ENCODE results near the gene CTDSP1. TPM values are rescaled to one million over a fixed set of nuclear protein-coding genes. Genes with fewer than 3 reads are reported as not detected.

CTDSP1 gene
- polyA plus RNA-seq, 6 donors from 2014 or later: 10.0 to 13.8 (median 11.9) TPM

DNA sequence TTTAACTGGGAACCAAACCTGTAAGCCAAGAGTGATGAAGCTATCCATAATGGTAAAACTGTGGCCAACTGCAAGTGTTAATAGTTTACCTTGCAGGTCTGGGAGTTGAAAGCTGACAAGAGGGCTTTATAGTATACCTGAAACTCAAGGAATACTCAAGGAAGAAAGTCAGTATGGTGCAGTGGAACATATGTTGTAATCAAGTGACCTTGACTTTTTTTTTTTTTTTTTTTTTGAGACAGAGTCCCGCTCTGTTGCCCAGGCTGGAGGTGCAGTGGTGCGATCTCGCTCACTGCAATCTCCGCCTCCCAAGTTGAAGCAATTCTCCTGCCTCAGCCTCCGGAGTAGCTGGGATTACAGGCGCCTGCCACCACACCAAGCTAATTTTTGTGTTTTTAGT, 46.9 kb downstream of the CTDSP1 start:
- Mint-ChIP-seq H3K9me3 (no peaks in the 10 kb centered on the region), H3K27me3 (no peaks in the 10 kb centered on the region), H3K27ac (no peak overlapping the region), H3K4me1 (no peaks in the 10 kb centered on the region), H3K4me3 (no peak overlapping the region), H3K36me3 (peaks cover 7 to 8% of the 10 kb centered on the region in 2 donors)
- ATAC-seq (ENCODE audit: low read depth in 2 of 2) (no peak), DNase-seq (no peak)

DNA sequence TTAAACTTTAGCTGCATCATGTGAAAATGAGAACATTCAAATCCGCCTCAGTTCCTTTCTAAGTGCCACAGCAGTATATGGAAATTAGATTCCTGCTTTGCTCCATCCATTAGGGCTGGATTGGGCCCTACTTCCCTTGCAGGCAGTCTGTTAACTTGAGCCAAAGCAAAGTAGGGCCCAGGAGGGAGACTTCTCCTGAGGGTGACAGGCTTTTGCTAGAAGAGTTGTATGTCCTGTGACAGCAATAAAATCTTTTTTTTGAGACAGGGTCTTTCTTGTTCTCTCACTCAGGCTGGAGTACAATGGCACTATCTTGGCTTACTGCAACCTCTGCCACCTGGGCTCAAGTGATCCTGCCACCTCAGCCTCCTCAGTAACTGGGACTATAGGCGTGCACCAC, 47.4 kb downstream of the CTDSP1 start:
- DNase-seq (no peak), ATAC-seq (ENCODE audit: low read depth in 2 of 2) (no peak)
- Mint-ChIP-seq H3K4me1 (no peaks in the 10 kb centered on the region), H3K9me3 (no peaks in the 10 kb centered on the region), H3K36me3 (peaks cover 7 to 8% of the 10 kb centered on the region in 2 donors), H3K4me3 (no peak overlapping the region), H3K27ac (no peak overlapping the region), H3K27me3 (no peaks in the 10 kb centered on the region)

DNA sequence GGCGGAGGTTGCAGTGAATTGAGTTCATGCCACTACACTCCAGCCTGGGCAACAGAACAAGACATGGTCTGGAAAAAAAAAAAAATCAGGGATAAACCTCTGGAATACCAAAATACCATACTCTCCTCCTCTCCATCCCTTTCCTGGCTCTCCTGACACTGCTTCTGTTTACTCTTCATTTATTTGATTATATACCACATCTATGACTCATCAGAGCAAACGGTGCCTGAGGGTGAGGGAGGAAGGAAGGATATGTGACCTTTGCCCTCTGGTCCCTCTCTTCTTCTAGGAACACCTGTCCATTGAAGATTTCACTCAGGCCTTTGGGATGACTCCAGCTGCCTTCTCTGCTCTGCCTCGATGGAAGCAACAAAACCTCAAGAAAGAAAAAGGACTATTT, 49.3 kb downstream of the CTDSP1 start:
- Mint-ChIP-seq H3K27me3 (no peaks in the 10 kb centered on the region), H3K9me3 (no peaks in the 10 kb centered on the region), H3K36me3 (peaks cover 12 to 17% of the 10 kb centered on the region in 2 donors), H3K27ac (no peak overlapping the region), H3K4me1 (no peaks in the 10 kb centered on the region), H3K4me3 (no peak overlapping the region)
- DNase-seq: no peak
- ATAC-seq (ENCODE audit: low read depth in 2 of 2): no peak

DNA sequence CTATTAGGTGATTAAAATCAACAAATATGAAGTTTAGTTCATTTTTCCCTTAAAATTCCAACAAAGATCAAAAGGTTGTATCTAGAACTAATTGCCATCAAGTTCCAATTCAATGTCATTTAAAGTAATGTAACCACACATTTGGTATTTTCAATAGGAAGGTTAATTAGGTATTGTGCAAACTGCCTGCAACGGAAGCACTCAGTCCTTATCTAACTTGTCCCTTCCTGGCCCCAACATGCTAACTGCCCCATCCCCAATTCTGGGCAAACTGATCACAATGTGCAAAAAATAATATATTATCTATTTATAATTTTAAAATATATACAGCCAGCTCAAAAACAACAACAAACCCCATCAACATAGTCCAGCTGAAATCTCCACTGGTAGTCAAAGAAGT, 52.4 kb downstream of the CTDSP1 start:
- Mint-ChIP-seq H3K36me3 (peaks cover 28 to 34% of the 10 kb centered on the region in 2 donors), H3K27ac (no peak overlapping the region), H3K9me3 (peaks cover 0 to 12% (median 2%) of the 10 kb centered on the region in 7 donors), H3K4me3 (no peak overlapping the region), H3K27me3 (no peaks in the 10 kb centered on the region), H3K4me1 (peaks cover 0 to 8% (median 5%) of the 10 kb centered on the region in 3 donors)
- ATAC-seq (ENCODE audit: low read depth in 2 of 2): no peak
- DNase-seq: no peak

Other genes with a start within 250 kb of the CTDSP1 start
- 1 to 10 TPM in 1 of 6 donors, not detected in 5; 2.3 TPM for gene CXCR1, start 232.9 kb upstream of the CTDSP1 start, polyA plus RNA-seq (ENCODE audit: low read depth in 6 of 6)
- 1,000 to 10,000 TPM in 1 of 6 donors, 100 to 1,000 TPM in 5; 672 to 1,268 (median 835) TPM for gene ARPC2, start 182.7 kb upstream of the CTDSP1 start, polyA plus RNA-seq (ENCODE audit: low read depth in 6 of 6)
- gene GPBAR1, start 138.9 kb upstream of the CTDSP1 start, polyA plus RNA-seq (ENCODE audit: low read depth in 6 of 6): 1 to 10 TPM in 1 of 6 donors, under 1 TPM in 4, not detected in 1; 0.18 to 1.8 (median 0.33) TPM
- gene AAMP, start 129.7 kb upstream of the CTDSP1 start, polyA plus RNA-seq (ENCODE audit: low read depth in 6 of 6): 100 to 1,000 TPM in 2 of 6 donors, 10 to 100 TPM in 4; 80.7 to 109 (median 96.4) TPM
- gene PNKD, start 129.3 kb upstream of the CTDSP1 start, polyA plus RNA-seq (ENCODE audit: low read depth in 6 of 6): 100 to 1,000 TPM in 5 of 6 donors, 10 to 100 TPM in 1; 99.4 to 143 (median 127) TPM
- 100 to 1,000 TPM in 4 of 6 donors, 10 to 100 TPM in 2; 72.6 to 137 (median 108) TPM for gene TMBIM1, start 107.4 kb upstream of the CTDSP1 start, polyA plus RNA-seq (ENCODE audit: low read depth in 6 of 6)
- gene CATIP, start 43.0 kb upstream of the CTDSP1 start, polyA plus RNA-seq (ENCODE audit: low read depth in 6 of 6): under 1 TPM in 1 of 6 donors, not detected in 5; 0.23 TPM
- 1 to 10 TPM in 4 of 6 donors, under 1 TPM in 2; 0.82 to 2.4 (median 1.1) TPM for gene SLC11A1, start 17.6 kb upstream of the CTDSP1 start, polyA plus RNA-seq (ENCODE audit: low read depth in 6 of 6)
- gene VIL1, start 19.3 kb downstream of the CTDSP1 start, polyA plus RNA-seq (ENCODE audit: low read depth in 6 of 6): under 1 TPM; 0.06 to 0.43 (median 0.23) TPM
- gene USP37, start 168.5 kb downstream of the CTDSP1 start, polyA plus RNA-seq (ENCODE audit: low read depth in 6 of 6): 10 to 100 TPM in 5 of 6 donors, 1 to 10 TPM in 1; 3.0 to 19.1 (median 12.3) TPM
- gene CNOT9, start 169.0 kb downstream of the CTDSP1 start, polyA plus RNA-seq (ENCODE audit: low read depth in 6 of 6): 10 to 100 TPM; 10.9 to 21.9 (median 16.9) TPM
- under 1 TPM in 1 of 6 donors, not detected in 5; 0.21 TPM for gene PLCD4, start 208.0 kb downstream of the CTDSP1 start, polyA plus RNA-seq (ENCODE audit: low read depth in 6 of 6)

All from naive B cell (primary cell).